K562 (cell line): ENCODE measurements around the gene IRF9. TPM values are rescaled to one million over a fixed set of nuclear protein-coding genes. Genes with fewer than 3 reads are reported as not detected.
A peak's percentile ranks its signal among the peaks of the same experiment; 100 is the strongest.

Source experiments
- ARID1B ChIP-seq: fragments of 450-650 bp; IDR thresholded peaks from 2 replicates; pipeline ENCODE4 v1.6.1; 2016; ENCODE audit warnings: antibody characterized with exemption, mild to moderate bottlenecking, inconsistent platforms
- C11orf30 ChIP-seq: fragments of 450-650 bp; IDR thresholded peaks from 2 replicates; pipeline ENCODE4 v1.6.1; 2016; ENCODE audit warnings: low read depth, mild to moderate bottlenecking
- CEBPB ChIP-seq: fragments of 450-650 bp; IDR thresholded peaks from 2 replicates; pipeline ENCODE4 v1.6.1; 2016; ENCODE audit warnings: missing genetic modification characterization, missing compliant biosample characterization
- CEBPG ChIP-seq, 3 experiments: fragments of 200-800 bp in 1 of 3; sonication (Bioruptor generic) in 1 of 3; sonication (generic) in 1 of 3; formaldehyde crosslinking in 1 of 3; IDR thresholded peaks in 2 of 3; conservative IDR thresholded peaks in 1 of 3; 2 replicates each; pipeline versions ENCODE4 v1.6.1 to v1.8.0; 2016 to 2022; ENCODE audit warnings: missing compliant biosample characterization in 2 of 3, missing genetic modification characterization in 2 of 3, mild to moderate bottlenecking in 1 of 3, missing genetic modification reagents in 1 of 3
- CHD2 ChIP-seq: IDR thresholded peaks from 2 replicates; pipeline ENCODE4 v1.6.1; 2011; ENCODE audit warnings: low read depth, low read length
- CXXC5 ChIP-seq: fragments of 250-450 bp; sonication (Bioruptor Pico); IDR thresholded peaks from 2 replicates; pipeline ENCODE4 v1.8.0; 2022; ENCODE audit warnings: inconsistent platforms, mild to moderate bottlenecking, moderate library complexity
- DACH1 ChIP-seq: fragments of 450-650 bp; IDR thresholded peaks from 2 replicates; pipeline ENCODE4 v1.6.1; 2018; ENCODE audit not compliant: partially characterized antibody
- DIDO1 ChIP-seq: fragments of 450-650 bp; IDR thresholded peaks from 2 replicates; pipeline ENCODE4 v1.6.1; 2016; ENCODE audit warnings: low read depth, missing biosample characterization, missing genetic modification characterization
- E2F8 ChIP-seq: fragments of 450-650 bp; IDR thresholded peaks from 2 replicates; pipeline ENCODE4 v1.7.1; 2018; ENCODE audit warnings: mild to moderate bottlenecking, low read depth; ENCODE audit not compliant: partially characterized antibody
- FOXA1 ChIP-seq: fragments of 450-650 bp; IDR thresholded peaks from 2 replicates; pipeline ENCODE4 v1.6.1; 2016; ENCODE audit warnings: mild to moderate bottlenecking, borderline replicate concordance
- HDGF ChIP-seq: fragments of 450-650 bp; IDR thresholded peaks from 2 replicates; pipeline ENCODE4 v1.6.1; 2016
- HSF4 ChIP-seq: fragments of 250-450 bp; sonication (Bioruptor Pico); IDR thresholded peaks from 2 replicates; pipeline ENCODE4 v2.1.2; 2022; ENCODE audit warnings: mild to moderate bottlenecking, moderate library complexity, borderline replicate concordance
- KLF6 ChIP-seq: fragments of 250-450 bp; sonication (Bioruptor Pico); IDR thresholded peaks from 2 replicates; pipeline ENCODE4 v1.4.0; 2020; ENCODE audit warnings: mild to moderate bottlenecking, moderate library complexity, borderline replicate concordance
- MAFF ChIP-seq: IDR thresholded peaks from 2 replicates; pipeline ENCODE4 v1.6.1; 2012; ENCODE audit warnings: low read length, improper control_type of control experiment
- MIER1 ChIP-seq: fragments of 450-650 bp; IDR thresholded peaks from 2 replicates; pipeline ENCODE4 v1.6.1; 2016; ENCODE audit warnings: antibody characterized with exemption, mild to moderate bottlenecking, low read depth
- NCOA1 ChIP-seq: fragments of 450-650 bp; IDR thresholded peaks from 2 replicates; pipeline ENCODE4 v1.6.1; 2016; ENCODE audit warnings: low read depth
- NCOA4 ChIP-seq: fragments of 450-650 bp; IDR thresholded peaks from 2 replicates; pipeline ENCODE4 v1.6.1; 2018; ENCODE audit warnings: mild to moderate bottlenecking; ENCODE audit not compliant: partially characterized antibody
- NELFE ChIP-seq: IDR thresholded peaks from 2 replicates; pipeline ENCODE4 v1.6.1; 2011; ENCODE audit warnings: mild to moderate bottlenecking; ENCODE audit not compliant: insufficient read depth, insufficient read length
- POLR2G ChIP-seq: fragments of 200-400 bp; formaldehyde crosslinking; IDR thresholded peaks from 2 replicates; pipeline ENCODE4 v1.6.1; 2017; ENCODE audit warnings: low read depth, mild to moderate bottlenecking, antibody characterized with exemption, low read length, moderate library complexity
- PURB ChIP-seq: sonication (generic); formaldehyde crosslinking; IDR thresholded peaks from 2 replicates; pipeline ENCODE4 v1.9.0; 2021; ENCODE audit warnings: low read depth, mild to moderate bottlenecking, missing genetic modification reagents
- SUPT5H ChIP-seq: fragments of 450-650 bp; IDR thresholded peaks from 2 replicates; pipeline ENCODE4 v1.6.1; 2016
- TCFL5 ChIP-seq: fragments of 250-450 bp; sonication (Bioruptor Pico); conservative IDR thresholded peaks from 2 replicates; pipeline ENCODE4 v1.6.1; 2021; ENCODE audit warnings: mild to moderate bottlenecking, moderate library complexity, matching md5 sums
- ZNF175 ChIP-seq: fragments of 200-800 bp; sonication (Bioruptor generic); IDR thresholded peaks from 2 replicates; pipeline ENCODE4 v1.6.1; 2016; ENCODE audit warnings: low read depth, mild to moderate bottlenecking, missing genetic modification characterization, missing compliant biosample characterization
- ZNF511 ChIP-seq: sonication (generic); formaldehyde crosslinking; IDR thresholded peaks from 2 replicates; pipeline ENCODE4 v1.8.0; 2022; ENCODE audit warnings: mild to moderate bottlenecking, missing genetic modification reagents
- polyA plus RNA-seq, 8 experiments: library from polyadenylated mRNA; depleted of rRNA in 4 of 8; stranded (reverse) in 5 of 8; unstranded in 3 of 8; fragments of >200 nt; fragmentation: Nextera tagmentation in 2 of 8; fragmentation: Illumina TruSeq in 1 of 8; extraction: Ambion mirVana in 2 of 8; extraction: Trizol in 1 of 8; gene quantifications; 2 replicates each; pipeline versions ENCODE4 v1.2.1 to v1.2.3, GENCODE V29; 2011 to 2014; ENCODE audit warnings: inconsistent platforms in 1 of 8, missing spikeins in 1 of 8
- total RNA-seq, 7 experiments: library from RNA; depleted of rRNA in 6 of 7; stranded (reverse); fragments of >200 nt in 6 of 7; fragmentation: Illumina TruSeq in 2 of 7; extraction: Trizol in 2 of 7; gene quantifications; 2 replicates each; pipeline versions ENCODE4 v1.2.1 to v1.2.3, GENCODE V29; 2011 to 2021; ENCODE audit warnings: low replicate concordance in 1 of 7

IRF9 gene
- total and polyA plus RNA-seq, 9 of the 15 experiments (the other 6 are each of a cell fraction or from before 2014, with no cell fraction given): 0.79 to 14.8 (median 6.1) TPM

- TF ChIP-seq DACH1 (peak; percentile 48), NELFE (no peak), CXXC5 (CRISPR knock-in tag) (peak; percentile 64), TCFL5 (CRISPR knock-in tag) (no peak), CHD2 (peak; percentile 38; the same call in 1 of the 2 replicates), FOXA1 (no peak), POLR2G (peak; percentile 91), CEBPG (CRISPR knock-in tag; IDR thresholded peaks at IDR 0.05) (peak; percentile 79), CEBPG (tag; conservative IDR thresholded peaks at IDR 0.05 in 1 of 2, IDR thresholded peaks at IDR 0.05 in 1 of 2) (peak; percentile 62 to 63; a peak in 2 of 4 replicates), CEBPB (tag) (peak; percentile 90), ZNF511 (CRISPR knock-in tag) (peak; percentile 57; the same call in 1 of the 2 replicates), NCOA1 (0 out of 2 replicates have a peak, but pooled peaks have one; percentile 30), DIDO1 (tag) (no peak), PURB (no peak), HDGF (no peak; the same call in 1 of the 2 replicates), HSF4 (CRISPR knock-in tag) (no peak), KLF6 (0 out of 2 replicates have a peak, but pooled peaks have one; percentile 13), C11orf30 (no peak), E2F8 (peak; percentile 36), ARID1B (0 out of 2 replicates have a peak, but pooled peaks have one; percentile 21), MAFF (no peak), SUPT5H (peak; percentile 78), NCOA4 (no peak), ZNF175 (CRISPR knock-in tag) (no peak), MIER1 (no peak)
Measured at GRCh38 chr14:24113801-24114531, 47.1 kb upstream of the IRF9 start (continued).
